Left renal cortex interstitium (tissue), 4 donors: ENCODE measurements around the gene NLGN1. TPM values are rescaled to one million over a fixed set of nuclear protein-coding genes. Genes with fewer than 3 reads are reported as not detected.
"Not testable (repeated sequence)": the region's sequence is repeated elsewhere in the genome, so short reads cannot be mapped to it uniquely, and the experiment has no call there.

ENCODE experiments used
- DNase-seq, 4 donors: peaks; one replicate each; pipeline ENCODE4 v3.0.0-alpha.2; 2013; ENCODE audit warnings: low read depth in 4 of 4, low spot score in 2 of 4, missing footprints in 1 of 4
- polyA plus RNA-seq, 4 donors: library from polyadenylated mRNA; unstranded; fragments of 120-200 nt; gene quantifications; one replicate each; pipeline ENCODE4 v1.2.1, GENCODE V29; 2013; ENCODE audit not compliant: insufficient read length in 4 of 4

The NLGN1 gene
- 1 to 10 TPM; 1.7 to 3.9 (median 2.8) TPM for polyA plus RNA-seq

- DNase-seq, result peak in 2 of 4 donors; percentile 43 to 62
Measured at GRCh38 chr3:173397161-173398110, at the start of gene NLGN1. Gene NLGN1, plus strand, starts transcription at chr3:173397744.

DNA sequence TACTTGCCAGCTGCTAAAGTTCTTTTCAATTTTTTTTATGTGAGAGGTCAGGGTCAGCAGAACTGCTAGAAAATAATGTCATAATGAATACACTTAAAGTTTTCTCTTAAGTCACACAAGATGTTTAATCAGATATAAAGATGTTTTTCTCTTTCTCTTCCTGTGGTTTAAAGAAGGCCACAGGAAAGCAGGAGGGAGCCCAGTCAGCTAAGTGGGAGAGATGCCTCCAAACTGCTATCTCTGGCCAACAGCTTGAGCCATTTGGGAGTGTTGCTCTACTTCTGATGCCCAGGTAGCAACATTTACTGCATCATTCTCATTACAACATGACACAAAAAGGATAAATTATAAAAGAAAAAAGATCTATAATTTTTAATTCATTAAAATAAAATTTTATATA is 45.7 kb upstream of the NLGN1 start:
- no peak for DNase-seq

DNA sequence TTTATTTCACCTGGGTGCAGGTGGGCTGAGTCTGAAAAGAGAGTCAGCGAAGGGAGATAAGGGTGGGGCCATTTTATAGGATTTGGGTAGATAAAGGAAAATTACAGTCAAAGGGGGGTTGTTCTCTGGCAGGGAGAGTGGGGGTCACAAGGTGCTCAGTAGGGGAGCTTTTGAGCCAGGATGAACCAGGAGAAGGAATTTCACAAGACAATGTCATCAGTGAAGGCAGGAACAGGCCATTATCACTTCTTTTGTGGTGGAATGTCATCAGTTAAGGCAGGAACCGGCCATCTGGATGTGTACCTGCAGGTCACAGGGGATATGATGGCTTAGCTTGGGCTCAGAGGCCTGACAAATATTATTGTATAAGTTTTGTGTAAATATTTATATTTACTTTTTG is 44.4 kb upstream of the NLGN1 start:
- not testable (repeated sequence) for DNase-seq

DNA sequence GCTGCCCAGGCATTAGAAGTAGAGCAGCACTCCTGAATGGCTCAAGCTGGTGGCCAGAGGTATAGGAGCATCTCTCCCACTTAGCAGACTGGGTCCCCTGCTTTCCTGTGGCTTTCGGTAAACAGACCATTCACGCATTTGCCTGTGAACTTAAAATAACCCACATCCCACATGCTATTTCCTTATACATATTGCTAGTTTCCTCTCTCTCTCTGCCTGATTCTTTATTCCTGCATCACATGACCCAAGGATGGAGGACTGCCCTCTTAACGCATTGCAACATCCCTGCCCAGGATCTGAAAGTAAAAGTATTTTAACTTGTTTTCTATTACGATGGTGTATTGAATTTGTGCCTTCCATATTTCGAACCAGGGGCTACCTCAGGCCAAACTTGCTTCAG is 43.4 kb upstream of the NLGN1 start:
- DNase-seq, result no peak

- peak in 1 of 4 donors; percentile 10 for DNase-seq
Measured at GRCh38 chr3:173371848-173372487, 25.6 kb upstream of the NLGN1 start.

GRCh38 chr3:173380681-173381080 is 16.9 kb upstream of the NLGN1 start:
- DNase-seq, result no peak

GRCh38 chr3:173381936-173382335 is 15.6 kb upstream of the NLGN1 start:
- DNase-seq, result not testable (repeated sequence)

DNA sequence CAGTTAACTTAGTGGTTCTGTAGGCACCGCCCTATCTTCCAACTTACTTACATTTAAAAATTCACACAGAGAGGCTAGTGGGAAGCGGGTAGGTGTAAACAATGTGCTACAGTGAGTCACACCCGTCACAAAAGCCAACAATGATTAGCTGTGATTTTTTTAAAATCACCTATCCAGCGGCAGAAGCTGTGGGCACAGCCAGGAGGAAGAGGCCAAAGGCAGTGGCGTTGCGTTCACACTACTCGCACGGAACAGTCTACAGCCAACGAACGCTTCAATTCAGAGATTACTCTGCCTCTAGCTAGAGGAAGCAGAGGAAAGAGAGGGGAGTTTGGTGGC is 2.5 kb upstream of the NLGN1 start:
- peak in 1 of 4 donors; percentile 31 for DNase-seq

- peak in 2 of 4 donors; percentile 65 to 68 for DNase-seq
Measured at GRCh38 chr3:173395412-173396181, 1.9 kb upstream of the NLGN1 start.

- peak in 2 of 4 donors; percentile 21 to 48 for DNase-seq
Measured at GRCh38 chr3:173396191-173397041, 1.1 kb upstream of the NLGN1 start.

- peak in 1 of 4 donors; percentile 45 for DNase-seq
Measured at GRCh38 chr3:173398111-173398479, 551 bp downstream of the NLGN1 start.

GRCh38 chr3:173399044-173399443 is 1.5 kb downstream of the NLGN1 start:
- peak in 1 of 4 donors; percentile 10 for DNase-seq

- DNase-seq, result no peak
Measured at GRCh38 chr3:173401369-173401768, 3.8 kb downstream of the NLGN1 start.

DNA sequence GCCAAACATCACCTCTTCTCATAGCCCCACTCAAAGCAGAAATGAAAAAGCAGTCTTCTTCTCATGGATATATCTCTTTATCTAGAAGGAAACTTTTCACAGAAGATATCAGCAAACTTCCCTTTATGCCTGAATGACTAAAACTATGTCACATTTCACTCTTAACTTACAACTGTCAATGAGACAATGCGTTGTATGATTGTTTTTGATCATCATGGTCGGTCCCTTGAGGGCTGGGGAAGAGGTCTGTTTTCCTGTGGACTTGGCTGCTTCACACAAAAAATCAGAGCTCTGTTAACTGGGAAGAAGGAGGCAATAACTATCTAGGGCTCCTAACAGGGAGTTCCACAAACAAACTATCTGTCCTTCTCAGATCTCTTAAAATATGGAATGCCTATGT is 5.1 kb downstream of the NLGN1 start:
- no peak for DNase-seq

DNA sequence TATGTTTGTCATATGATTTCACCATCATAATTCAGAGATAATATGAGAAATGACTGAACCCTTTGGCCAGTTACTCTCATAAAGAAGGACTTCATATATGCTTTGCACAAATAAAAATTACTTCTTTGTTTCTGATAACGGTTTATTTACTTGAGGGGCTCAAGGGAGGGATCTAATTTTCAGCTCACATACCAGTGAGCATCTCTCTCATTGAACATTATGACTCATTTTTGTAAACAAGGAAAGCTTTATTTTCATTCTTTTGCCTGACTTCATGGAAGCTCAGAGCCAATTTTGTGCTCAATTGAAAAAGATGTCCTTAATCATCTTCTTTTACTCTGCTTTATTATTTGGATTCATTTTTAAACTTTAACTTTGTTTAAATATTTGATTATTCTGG is 5.8 kb downstream of the NLGN1 start:
- DNase-seq, result no peak

DNA sequence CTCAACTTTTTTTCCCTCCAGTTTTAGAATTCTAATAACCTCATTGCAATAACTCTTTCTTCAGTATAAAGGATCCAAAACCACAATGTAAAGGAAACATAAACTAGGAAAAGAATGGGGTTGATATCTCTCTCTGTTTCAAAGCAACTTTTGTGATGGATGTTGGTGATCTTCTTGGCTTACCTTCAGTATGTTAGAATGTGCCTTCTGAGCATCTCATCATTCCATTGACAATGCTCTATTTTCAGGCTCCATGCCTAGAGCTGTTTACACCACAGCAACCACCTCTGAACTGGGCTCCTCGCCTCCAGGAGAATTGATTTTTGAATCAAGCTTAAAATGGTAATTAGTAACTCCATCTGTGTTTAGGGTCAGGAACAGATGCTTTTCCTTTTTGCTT is 6.6 kb downstream of the NLGN1 start:
- no peak for DNase-seq

- no peak for DNase-seq
Measured at GRCh38 chr3:173410436-173410835, 12.9 kb downstream of the NLGN1 start.

DNA sequence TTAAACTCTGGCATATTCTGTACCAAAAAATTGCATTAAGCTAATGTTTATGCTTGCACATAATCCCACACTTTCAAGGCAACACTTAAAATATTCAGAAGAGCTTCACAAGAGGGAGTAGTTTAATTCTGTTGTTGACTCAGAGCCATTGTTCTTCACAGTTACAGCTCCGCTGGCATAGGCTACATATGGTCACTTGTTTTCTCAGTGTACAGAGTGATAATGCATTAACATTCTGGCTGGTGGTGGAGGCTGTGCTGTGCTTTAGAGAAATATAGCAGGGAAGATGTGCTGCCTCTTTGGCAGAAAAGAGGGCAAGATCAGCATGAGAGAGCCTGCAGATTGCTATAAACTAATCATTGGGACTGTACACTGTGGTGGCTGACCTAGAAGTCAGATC is 13.3 kb downstream of the NLGN1 start:
- no peak for DNase-seq

GRCh38 chr3:173411375-173411973 is 13.9 kb downstream of the NLGN1 start:
- peak in 1 of 4 donors; percentile 28 for DNase-seq

DNA sequence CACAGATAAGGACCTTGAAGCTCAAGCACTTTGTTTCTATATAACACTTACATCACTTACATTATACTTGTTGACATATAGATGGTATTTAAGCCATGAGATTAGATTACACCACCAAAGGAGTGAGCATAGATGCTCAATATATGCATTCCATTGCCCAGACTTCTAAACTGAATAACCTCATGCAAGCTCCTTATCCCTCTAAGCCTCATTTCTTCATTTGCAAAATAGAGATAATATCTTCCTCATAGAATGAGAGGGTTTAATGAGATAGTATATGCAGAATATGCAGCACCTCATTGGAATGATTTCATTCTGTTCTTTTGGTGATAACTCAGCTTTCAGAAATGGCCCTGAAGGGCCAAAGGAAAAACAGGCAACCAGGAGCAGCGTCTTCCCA is 18.5 kb downstream of the NLGN1 start:
- no peak for DNase-seq
